A673 (cell line): ENCODE measurements around the gene ZC3H14. TPM values are rescaled to one million over a fixed set of nuclear protein-coding genes. Genes with fewer than 3 reads are reported as not detected.

Experiments used
- BruUV-seq: library from RNA; stranded (reverse); fragments of 400-500 nt; replicated peaks from 2 replicates; lab custom pipeline; 2021; lab: Mats Ljungman, UMichigan
- CTCF ChIA-PET: fragments of 300-600 bp; sonication (Branson Sonifier 250); formaldehyde crosslinking; loops from one replicate; lab custom pipeline; 2022; ENCODE audit warnings: antibody characterized with exemption; lab: Charles Lee
- POLR2A ChIA-PET: fragments of 300-600 bp; sonication (Branson Sonifier 250); formaldehyde crosslinking; loops from one replicate; lab custom pipeline; 2022; ENCODE audit warnings: antibody characterized with exemption; ENCODE audit not compliant: low non-redundant PET; lab: Charles Lee
- DNase-seq: peaks from one replicate; pipeline ENCODE4 v3.0.0-alpha.2; 2015; ENCODE audit warnings: low spot score
- H3K27ac ChIP-seq: fragments of 200-600 bp; sonication (generic); 2 replicates; pipeline ENCODE4 v1.5.1; 2016; ENCODE audit warnings: mixed run types, low read depth, mild to moderate bottlenecking, mixed read lengths, antibody characterized with exemption, low read length; ENCODE audit not compliant: poor library complexity, severe bottlenecking
- H3K27me3 ChIP-seq: fragments of 200-600 bp; sonication (generic); replicated peaks from 2 replicates; pipeline ENCODE4 v1.6.1; 2017; ENCODE audit warnings: mixed run types, low read depth, mild to moderate bottlenecking, mixed read lengths, antibody characterized with exemption, low read length; ENCODE audit not compliant: insufficient read depth, poor library complexity
- H3K36me3 ChIP-seq: fragments of 200-600 bp; sonication (generic); 2 replicates; pipeline ENCODE4 v1.6.1; 2016; ENCODE audit warnings: mixed run types, mild to moderate bottlenecking, mixed read lengths, antibody characterized with exemption, low read length; ENCODE audit not compliant: insufficient read depth, poor library complexity, severe bottlenecking
- H3K4me1 ChIP-seq: fragments of 200-600 bp; sonication (generic); 2 replicates; pipeline ENCODE4 v1.6.1; 2017; ENCODE audit warnings: mixed run types, mild to moderate bottlenecking, mixed read lengths, antibody characterized with exemption, low read length; ENCODE audit not compliant: insufficient read depth, poor library complexity, severe bottlenecking
- H3K4me3 ChIP-seq: fragments of 200-600 bp; sonication (generic); 2 replicates; pipeline ENCODE4 v1.5.1; 2016; ENCODE audit warnings: low read depth, mixed run types, mild to moderate bottlenecking, mixed read lengths, low read length; ENCODE audit not compliant: poor library complexity, severe bottlenecking
- H3K9me3 ChIP-seq: fragments of 200-600 bp; sonication (generic); 2 replicates; pipeline ENCODE4 v1.6.1; 2016; ENCODE audit warnings: mixed run types, low read depth, mild to moderate bottlenecking, mixed read lengths, antibody characterized with exemption, low read length; ENCODE audit not compliant: poor library complexity, severe bottlenecking
- CTCF ChIP-seq: fragments of 300-800, 200-600 bp; sonication (generic); conservative IDR thresholded peaks from 2 replicates; pipeline ENCODE4 v1.5.1; 2017; ENCODE audit warnings: low read depth, mild to moderate bottlenecking, antibody characterized with exemption, low read length, moderate library complexity, mixed read lengths
- EZH2 ChIP-seq: fragments of 200-600 bp; sonication (generic); IDR thresholded peaks from 2 replicates; pipeline ENCODE4 v1.6.1; 2017; ENCODE audit warnings: borderline replicate concordance, low read depth, mild to moderate bottlenecking, mixed read lengths, antibody characterized with exemption, low read length; ENCODE audit not compliant: poor library complexity, severe bottlenecking
- intact Hi-C: fragments of 100-400 bp; cut with micrococcal nuclease; formaldehyde crosslinking; loops from one replicate; pipeline ENCODE4 v1.10.0; 2022; ENCODE audit not compliant: unreplicated experiment
- total RNA-seq: library from RNA; stranded (reverse); gene quantifications from 2 replicates; pipeline ENCODE4 v1.2.3, GENCODE V29; 2021

ZC3H14 gene
- total RNA-seq, 1 experiment from 2014 or later = 93.2 TPM

- Histone ChIP-seq H3K27ac (no peak overlapping the region), H3K27me3 (no peaks in the 10 kb centered on the region), H3K36me3 (no peaks in the 10 kb centered on the region), H3K4me1 (no peaks in the 10 kb centered on the region), H3K4me3 (no peak overlapping the region), H3K9me3 (no peaks in the 10 kb centered on the region)
- ChIA-PET CTCF (no interaction called here), POLR2A (no interaction called here)
- BruUV-seq = no TSS peak
- intact Hi-C loops = no loop called here
- no peak for TF ChIP-seq CTCF
- TF ChIP-seq EZH2 = no peak
- no peak for DNase-seq
Observed at GRCh38 chr14:88631091-88631490, 68.3 kb downstream of the ZC3H14 start.

GRCh38 chr14:88632512-88632911, 69.7 kb downstream of the ZC3H14 start:
- POLR2A ChIA-PET = no interaction called here
- no peaks in the 10 kb centered on the region for H3K36me3 ChIP-seq
- no peak overlapping the region for H3K4me3 ChIP-seq
- BruUV-seq = no TSS peak
- H3K9me3 ChIP-seq = no peaks in the 10 kb centered on the region
- no peak for DNase-seq
- intact Hi-C loops = no loop called here
- TF ChIP-seq EZH2 = no peak
- no peak for TF ChIP-seq CTCF
- no peak overlapping the region for H3K27ac ChIP-seq
- no peaks in the 10 kb centered on the region for H3K27me3 ChIP-seq
- CTCF ChIA-PET = no interaction called here
- no peaks in the 10 kb centered on the region for H3K4me1 ChIP-seq

- no peak for TF ChIP-seq CTCF
- no peak for TF ChIP-seq EZH2
- Histone ChIP-seq H3K4me3 (no peak overlapping the region), H3K27ac (no peak overlapping the region), H3K4me1 (no peaks in the 10 kb centered on the region), H3K9me3 (no peaks in the 10 kb centered on the region), H3K27me3 (no peaks in the 10 kb centered on the region), H3K36me3 (no peaks in the 10 kb centered on the region)
- DNase-seq = no peak
- intact Hi-C loops = no loop called here
- BruUV-seq = no TSS peak
- CTCF ChIA-PET = no interaction called here
- POLR2A ChIA-PET = no interaction called here
Observed at GRCh38 chr14:88639221-88639620, 76.4 kb downstream of the ZC3H14 start.
